HEK293 (cell line): ENCODE data around the gene MRFAP1.
A peak's percentile ranks its signal among the peaks of the same experiment; 100 is the strongest.
"Not testable (repeated sequence)": the region's sequence is repeated elsewhere in the genome, so short reads cannot be mapped to it uniquely, and the experiment has no call there.

Source experiments
- CTCF ChIA-PET: fragments of 350-600 bp; formaldehyde crosslinking; extraction: SDS; loops from one replicate; lab custom pipeline; 2021; ENCODE audit warnings: antibody characterized with exemption; lab: Yijun Ruan, JAX
- POLR2A ChIA-PET: fragments of 300-600 bp; formaldehyde crosslinking; extraction: SDS; loops from one replicate; lab custom pipeline; 2020; ENCODE audit warnings: antibody characterized with exemption, inconsistent platforms; lab: Yijun Ruan, JAX
- H3K27ac ChIP-seq: fragments of 200-500 bp; sonication (Bioruptor generic); 2 replicates; pipeline ENCODE4 v1.5.1; 2014; ENCODE audit warnings: low read depth, low read length, control low read depth, inconsistent platforms; ENCODE audit errors: extremely low read depth
- H3K36me3 ChIP-seq, 2 experiments: fragments of 200-500 bp in 1 of 2; sonication (Bioruptor generic) in 1 of 2; 1 replicate in 1 of 2; 2 replicates in 1 of 2; pipeline ENCODE4 v1.5.1; 2014 to 2017; ENCODE audit warnings: inconsistent platforms in 2 of 2, low read length in 2 of 2; ENCODE audit not compliant: control insufficient read depth in 2 of 2, insufficient read depth in 1 of 2
- H3K4me1 ChIP-seq: fragments of 200-500 bp; sonication (Bioruptor generic); 2 replicates; pipeline ENCODE4 v1.5.1; 2014; ENCODE audit warnings: mild to moderate bottlenecking, low read length, inconsistent platforms; ENCODE audit not compliant: control insufficient read depth, insufficient read depth
- H3K4me3 ChIP-seq: 2 replicates; pipeline ENCODE4 v1.5.1; 2011; ENCODE audit warnings: low read depth, mild to moderate bottlenecking, control low read depth, low read length, moderate library complexity
- H3K9me3 ChIP-seq: fragments of 200-500 bp; sonication (Bioruptor generic); 2 replicates; pipeline ENCODE4 v1.5.1; 2014; ENCODE audit warnings: low read depth, low read length, inconsistent platforms; ENCODE audit not compliant: control insufficient read depth, insufficient read depth
- GLIS1 ChIP-seq: fragments of 450-650 bp; formaldehyde crosslinking; IDR thresholded peaks from 2 replicates; pipeline ENCODE4 v1.5.1; 2016; ENCODE audit warnings: missing biosample characterization, missing genetic modification characterization
- KLF8 ChIP-seq: fragments of 450-650 bp; formaldehyde crosslinking; IDR thresholded peaks from 2 replicates; pipeline ENCODE4 v1.5.1; 2016; ENCODE audit warnings: missing biosample characterization, missing genetic modification characterization
- MEIS1 ChIP-seq: sonication (generic); formaldehyde crosslinking; IDR thresholded peaks from 2 replicates; pipeline ENCODE4 v1.8.1; 2022; ENCODE audit warnings: missing genetic modification reagents, mild to moderate bottlenecking, borderline replicate concordance
- ZBTB6 ChIP-seq: fragments of 450-650 bp; formaldehyde crosslinking; IDR thresholded peaks from 2 replicates; pipeline ENCODE4 v1.5.1; 2017; ENCODE audit warnings: missing biosample characterization, missing genetic modification characterization
- ZFP37 ChIP-seq: fragments of 450-650 bp; formaldehyde crosslinking; IDR thresholded peaks from 2 replicates; pipeline ENCODE4 v1.5.1; 2016; ENCODE audit warnings: missing biosample characterization, missing genetic modification characterization
- ZNF121 ChIP-seq: fragments of 450-650 bp; formaldehyde crosslinking; IDR thresholded peaks from 2 replicates; pipeline ENCODE4 v1.5.1; 2016; ENCODE audit warnings: missing biosample characterization, missing genetic modification characterization
- ZNF146 ChIP-seq: fragments of 450-650 bp; formaldehyde crosslinking; IDR thresholded peaks from 2 replicates; pipeline ENCODE4 v1.5.1; 2016; ENCODE audit warnings: missing biosample characterization, missing genetic modification characterization
- ZNF280D ChIP-seq: fragments of 450-650 bp; formaldehyde crosslinking; IDR thresholded peaks from 2 replicates; pipeline ENCODE4 v1.5.1; 2016; ENCODE audit warnings: missing biosample characterization, missing genetic modification characterization
- ZNF398 ChIP-seq: fragments of 450-650 bp; formaldehyde crosslinking; IDR thresholded peaks from 2 replicates; pipeline ENCODE4 v1.5.1; 2017; ENCODE audit warnings: missing biosample characterization, missing genetic modification characterization
- ZNF404 ChIP-seq: fragments of 450-650 bp; formaldehyde crosslinking; IDR thresholded peaks from 2 replicates; pipeline ENCODE4 v1.5.1; 2017; ENCODE audit warnings: missing biosample characterization, missing genetic modification characterization
- ZNF530 ChIP-seq: fragments of 450-650 bp; formaldehyde crosslinking; IDR thresholded peaks from 2 replicates; pipeline ENCODE4 v1.5.1; 2016; ENCODE audit warnings: low read depth, missing biosample characterization, missing genetic modification characterization
- ZNF580 ChIP-seq: fragments of 450-650 bp; formaldehyde crosslinking; IDR thresholded peaks from 2 replicates; pipeline ENCODE4 v1.5.1; 2016; ENCODE audit warnings: missing biosample characterization, missing genetic modification characterization
- ZNF670 ChIP-seq: fragments of 450-650 bp; formaldehyde crosslinking; IDR thresholded peaks from 2 replicates; pipeline ENCODE4 v1.5.1; 2016; ENCODE audit warnings: missing biosample characterization, missing genetic modification characterization, low read depth

The MRFAP1 gene

GRCh38 chr4:6654211-6654610 lies 13.7 kb downstream of the MRFAP1 start:
- TF ChIP-seq ZNF580: 0 out of 2 replicates have a peak, but pooled peaks have one; percentile 18
- TF ChIP-seq ZNF280D (tag by site-specific recombination): peak; percentile 82; the same call in 1 of the 2 replicates
- POLR2A ChIA-PET: not testable (repeated sequence)

GRCh38 chr4:6655291-6655690 lies 14.8 kb downstream of the MRFAP1 start:
- not testable (repeated sequence) for H3K4me3 ChIP-seq, H3K4me1 ChIP-seq, H3K9me3 ChIP-seq, H3K27ac ChIP-seq, H3K36me3 ChIP-seq
- CTCF ChIA-PET: interaction anchor here (0.5 kb wide), 1 partner anchor 90 kb away, joined by 3 read pairs; no protein-coding TSS in a partner anchor
- TF ChIP-seq ZNF580: 0 out of 2 replicates have a peak, but pooled peaks have one; percentile 14
- peak; percentile 97 for TF ChIP-seq ZNF146 (tag by site-specific recombination)
- peak; percentile 48; the same call in 1 of the 2 replicates for TF ChIP-seq ZNF280D (tag by site-specific recombination)
- POLR2A ChIA-PET: interaction anchor here (0.9 kb wide), 1 partner anchor 10 kb away, joined by 3 read pairs; no protein-coding TSS in a partner anchor

More at GRCh38 chr4:6654211-6654610, 13.7 kb downstream of the MRFAP1 start:
- H3K36me3 ChIP-seq, H3K4me1 ChIP-seq, H3K27ac ChIP-seq, CTCF ChIA-PET, H3K4me3 ChIP-seq, H3K9me3 ChIP-seq: not testable (repeated sequence)

GRCh38 chr4:6655924-6656323 lies 15.4 kb downstream of the MRFAP1 start:
- Histone ChIP-seq H3K4me1 (no peaks in the 10 kb centered on the region), H3K9me3 (no peaks in the 10 kb centered on the region), H3K4me3 (no peak overlapping the region), H3K27ac (no peak overlapping the region), H3K36me3 (no peaks in the 10 kb centered on the region)
- CTCF ChIA-PET: interaction anchor here (0.5 kb wide), 1 partner anchor 90 kb away, joined by 3 read pairs; no protein-coding TSS in a partner anchor
- TF ChIP-seq ZNF670 (tag by site-specific recombination): no peak
- peak; percentile 41 for TF ChIP-seq GLIS1 (tag by site-specific recombination)
- no peak for TF ChIP-seq ZFP37 (tag by site-specific recombination)
- POLR2A ChIA-PET: interaction anchor here (0.9 kb wide), 1 partner anchor 11 kb away, joined by 3 read pairs; no protein-coding TSS in a partner anchor

- H3K27ac ChIP-seq: no peak overlapping the region
- H3K36me3 ChIP-seq: no peaks in the 10 kb centered on the region
- ChIA-PET POLR2A (interaction anchor here (0.9 to 1.4 kb wide), 2 partner anchors 16 to 83 kb away, joined by 4 to 6 read pairs; partner anchors contain the start of gene MAN2B2), CTCF (interaction anchor here (0.7 kb wide), 2 partner anchors 55 to 448 kb away, joined by 3 to 5 read pairs; no protein-coding TSS in a partner anchor)
- H3K9me3 ChIP-seq: no peaks in the 10 kb centered on the region
- no peak overlapping the region for H3K4me3 ChIP-seq
- no peaks in the 10 kb centered on the region for H3K4me1 ChIP-seq
- TF ChIP-seq MEIS1 (CRISPR knock-in tag): no peak
- no peak for TF ChIP-seq ZNF398 (tag by site-specific recombination)
- no peak for TF ChIP-seq ZBTB6 (tag by site-specific recombination)
- TF ChIP-seq ZNF530 (tag by site-specific recombination): no peak
- no peak for TF ChIP-seq ZNF404
- TF ChIP-seq ZNF121 (tag by site-specific recombination): no peak
- TF ChIP-seq KLF8 (tag by site-specific recombination): no peak
Observed at GRCh38 chr4:6657242-6658208, 17.0 kb downstream of the MRFAP1 start.
